HepG2 (cell line): ENCODE data around the gene ADAM15. TPM values are rescaled to one million over a fixed set of nuclear protein-coding genes. Genes with fewer than 3 reads are reported as not detected.

ENCODE experiments used
- ATAC-seq: fragments of 200-7000 bp; cut with Tn5 transposase; 3 replicates; pipeline ENCODE4 v1.9.1; 2020; ENCODE audit warnings: mild to moderate bottlenecking, moderate library complexity
- BruUV-seq: library from RNA; stranded (reverse); fragments of 400-500 nt; replicated peaks from 2 replicates; lab custom pipeline; 2021; lab: Mats Ljungman, UMichigan
- CTCF ChIA-PET: fragments of 300-600 bp; formaldehyde crosslinking; extraction: SDS; loops from one replicate; lab custom pipeline; 2021; ENCODE audit warnings: low total read pairs, inconsistent platforms, low intra/inter-chr PET ratio; lab: Yijun Ruan, JAX
- POLR2A ChIA-PET: fragments of 350-600 bp; sonication (Branson Sonifier 250); formaldehyde crosslinking; loops from one replicate; lab custom pipeline; 2020; ENCODE audit warnings: antibody characterized with exemption, inconsistent platforms; lab: Yijun Ruan, JAX
- DNase-seq: peaks from one replicate; pipeline ENCODE4 v3.0.0-alpha.2; 2015; ENCODE audit warnings: low spot score
- FAIRE-seq: peaks from 3 replicates; lab custom pipeline; 2011; peaks lifted over from hg19 to GRCh38; lab: Jason Lieb, UNC
- H2AFZ ChIP-seq: one replicate; pipeline ENCODE4 v1.6.1; 2011; ENCODE audit warnings: low read length, inconsistent platforms
- H3K27ac ChIP-seq: fragments of 300-600 bp; 3 replicates; pipeline ENCODE4 v1.8.0; 2011; ENCODE audit warnings: mixed run types, mild to moderate bottlenecking, mixed read lengths, low read length, inconsistent platforms; ENCODE audit not compliant: insufficient read depth; ENCODE audit errors: extremely low read length
- H3K27me3 ChIP-seq, 2 experiments: fragments of 200-600 bp in 1 of 2; 2 replicates in 1 of 2; 3 replicates in 1 of 2; pipeline versions ENCODE4 v1.6.0 to v1.8.0; 2011; ENCODE audit warnings: low read length in 2 of 2, mild to moderate bottlenecking in 2 of 2, moderate library complexity in 2 of 2, inconsistent platforms in 1 of 2; ENCODE audit not compliant: insufficient read depth in 2 of 2, control insufficient read depth in 1 of 2
- H3K36me3 ChIP-seq, 2 experiments: fragments of 200-600 bp in 1 of 2; replicated peaks in 1 of 2; 2 replicates in 1 of 2; 3 replicates in 1 of 2; pipeline versions ENCODE4 v1.5.1 to v1.8.0; 2011; ENCODE audit warnings: low read length in 2 of 2, inconsistent platforms in 1 of 2; ENCODE audit not compliant: insufficient read depth in 2 of 2, control insufficient read depth in 1 of 2
- H3K4me1 ChIP-seq: 2 replicates; pipeline ENCODE4 v1.5.1; 2012; ENCODE audit warnings: low read length, inconsistent platforms; ENCODE audit not compliant: insufficient read depth
- H3K4me2 ChIP-seq: 2 replicates; pipeline ENCODE4 v1.6.0; 2011; ENCODE audit warnings: low read depth, low read length, inconsistent platforms
- H3K4me3 ChIP-seq, 3 experiments: fragments of 200-600 bp in 1 of 3; sonication (generic), shearing (Covaris generic) in 1 of 3; replicated peaks in 1 of 3; 2 replicates each; pipeline ENCODE4 v1.5.1; 2011 to 2016; ENCODE audit warnings: low read length in 3 of 3, inconsistent platforms in 2 of 3, low read depth in 2 of 3, mild to moderate bottlenecking in 2 of 3, control low read depth in 1 of 3, mixed read lengths in 1 of 3; ENCODE audit not compliant: insufficient read depth in 1 of 3
- H3K79me2 ChIP-seq: one replicate; pipeline ENCODE4 v1.6.1; 2011; ENCODE audit warnings: low read length, inconsistent platforms; ENCODE audit not compliant: insufficient read depth
- H3K9ac ChIP-seq: 2 replicates; pipeline ENCODE4 v1.6.0; 2011; ENCODE audit warnings: mild to moderate bottlenecking, low read depth, low read length, inconsistent platforms; ENCODE audit not compliant: insufficient read depth
- H3K9me3 ChIP-seq: 2 replicates; pipeline ENCODE4 v1.5.1; 2012; ENCODE audit warnings: mild to moderate bottlenecking, low read length
- H4K20me1 ChIP-seq: 2 replicates; pipeline ENCODE4 v1.6.0; 2011; ENCODE audit warnings: inconsistent platforms, mild to moderate bottlenecking, low read length, moderate library complexity; ENCODE audit not compliant: insufficient read depth
- AHR ChIP-seq: IDR thresholded peaks from 2 replicates; pipeline ENCODE4 v1.6.1; 2018; ENCODE audit warnings: missing genetic modification reagents, missing compliant biosample characterization
- CEBPG ChIP-seq: IDR thresholded peaks from 2 replicates; pipeline ENCODE4 v1.6.1; 2016
- FOXA3 ChIP-seq: IDR thresholded peaks from 2 replicates; pipeline ENCODE4 v1.6.1; 2016; ENCODE audit warnings: missing genetic modification reagents, missing compliant biosample characterization
- GTF3A ChIP-seq: sonication (generic); formaldehyde crosslinking; conservative IDR thresholded peaks from 2 replicates; pipeline ENCODE4 v1.4.0; 2020; ENCODE audit warnings: mild to moderate bottlenecking, missing genetic modification reagents
- HOXA7 ChIP-seq: sonication (generic); formaldehyde crosslinking; IDR thresholded peaks from 2 replicates; pipeline ENCODE4 v1.8.1; 2022; ENCODE audit warnings: mild to moderate bottlenecking, missing genetic modification reagents, moderate library complexity
- KDM3A ChIP-seq: IDR thresholded peaks from 2 replicates; pipeline ENCODE4 v1.6.1; 2018; ENCODE audit warnings: low read depth, missing compliant biosample characterization
- KLF13 ChIP-seq: sonication (generic); formaldehyde crosslinking; IDR thresholded peaks from 2 replicates; pipeline ENCODE4 v1.4.0; 2020; ENCODE audit warnings: mild to moderate bottlenecking, missing genetic modification reagents
- LCORL ChIP-seq, 2 experiments: fragments of 450-650 bp in 1 of 2; sonication (generic) in 1 of 2; formaldehyde crosslinking in 1 of 2; IDR thresholded peaks; 2 replicates each; pipeline versions ENCODE4 v1.5.0 to v1.6.1; 2017 to 2020; ENCODE audit warnings: antibody characterized with exemption in 1 of 2, missing genetic modification reagents in 1 of 2
- MATR3 ChIP-seq: sonication (generic); formaldehyde crosslinking; IDR thresholded peaks from 2 replicates; pipeline ENCODE4 v1.4.0; 2020; ENCODE audit warnings: missing genetic modification reagents
- MAZ ChIP-seq, 2 experiments: sonication (generic) in 1 of 2; formaldehyde crosslinking in 1 of 2; IDR thresholded peaks; 2 replicates each; pipeline versions ENCODE4 v1.5.0 to v1.6.1; 2012 to 2020; ENCODE audit warnings: low read depth in 2 of 2, mild to moderate bottlenecking in 2 of 2, borderline replicate concordance in 1 of 2, improper control_type of control experiment in 1 of 2, low read length in 1 of 2, missing genetic modification reagents in 1 of 2, moderate library complexity in 1 of 2
- NFIB ChIP-seq: sonication (generic); formaldehyde crosslinking; IDR thresholded peaks from 2 replicates; pipeline ENCODE4 v1.9.0; 2021; ENCODE audit warnings: missing genetic modification reagents, mild to moderate bottlenecking, borderline replicate concordance
- RBM22 ChIP-seq: fragments of 200-400 bp; formaldehyde crosslinking; optimal IDR thresholded peaks from 2 replicates; pipeline ENCODE3; 2017; ENCODE audit warnings: mild to moderate bottlenecking, low read length, moderate library complexity
- SMC3 ChIP-seq: IDR thresholded peaks from 2 replicates; pipeline ENCODE4 v1.6.1; 2011; ENCODE audit warnings: low read length, improper control_type of control experiment
- SPEN ChIP-seq: sonication (generic); formaldehyde crosslinking; IDR thresholded peaks from 2 replicates; pipeline ENCODE4 v1.5.1; 2020; ENCODE audit warnings: low read depth, mild to moderate bottlenecking, missing genetic modification reagents
- ZIK1 ChIP-seq: sonication (generic); formaldehyde crosslinking; IDR thresholded peaks from 2 replicates; pipeline ENCODE4 v1.5.0; 2020; ENCODE audit warnings: mild to moderate bottlenecking, low read depth, missing genetic modification reagents, borderline replicate concordance
- ZNF251 ChIP-seq: sonication (generic); formaldehyde crosslinking; IDR thresholded peaks from 2 replicates; pipeline ENCODE4 v1.9.0; 2021; ENCODE audit warnings: mild to moderate bottlenecking, missing genetic modification reagents
- ZNF256 ChIP-seq: sonication (generic); formaldehyde crosslinking; conservative IDR thresholded peaks from 2 replicates; pipeline ENCODE4 v1.4.0; 2020; ENCODE audit warnings: missing genetic modification reagents
- ZNF441 ChIP-seq: sonication (generic); formaldehyde crosslinking; IDR thresholded peaks from 2 replicates; pipeline ENCODE4 v1.7.0; 2021; ENCODE audit warnings: missing genetic modification reagents, borderline replicate concordance
- ZNF446 ChIP-seq: sonication (generic); formaldehyde crosslinking; IDR thresholded peaks from 2 replicates; pipeline ENCODE4 v1.5.0; 2020; ENCODE audit warnings: mild to moderate bottlenecking, missing genetic modification reagents
- WGBS: methylation state at CpG from one replicate; pipeline ENCODE4 v1.1.6; 2017; ENCODE audit warnings: low lambda C conversion rate; 5-methylcytosine and 5-hydroxymethylcytosine counted together
- in situ Hi-C: cut with HindIII; loops from 2 replicates; pipeline ENCODE4 v1.10.0; 2017; ENCODE audit warnings: low pct_unique_long_range_greater_than_20kb; ENCODE audit not compliant: extremely low pct_ligation_motif_present
- intact Hi-C: fragments of 100-400 bp; cut with micrococcal nuclease; formaldehyde crosslinking; loops from one replicate; pipeline ENCODE4 v1.10.0; 2022; ENCODE audit not compliant: unreplicated experiment
- polyA plus RNA-seq, 8 experiments: library from polyadenylated mRNA; depleted of rRNA in 3 of 8; stranded (reverse) in 7 of 8; unstranded in 1 of 8; fragments of >200 nt; fragmentation: Illumina TruSeq in 4 of 8; extraction: Trizol in 4 of 8; gene quantifications; 2 replicates each; pipeline versions ENCODE4 v1.2.1 to v1.2.3, GENCODE V29; 2011 to 2016; ENCODE audit warnings: low read depth in 4 of 8, missing spikeins in 1 of 8, mixed read lengths in 1 of 8; ENCODE audit not compliant: insufficient read depth in 1 of 8
- total RNA-seq, 5 experiments: library from RNA; depleted of rRNA; stranded (reverse); fragments of >200 nt; fragmentation: Illumina TruSeq; extraction: Trizol; gene quantifications; 2 replicates each; pipeline ENCODE4 v1.2.3, GENCODE V29; 2016; ENCODE audit warnings: low read depth in 1 of 5

The ADAM15 gene
- total and polyA plus RNA-seq, 2 of the 13 experiments (the other 11 are each of a cell fraction or from before 2014, with no cell fraction given) = 17.9 to 25.6 TPM

DNA sequence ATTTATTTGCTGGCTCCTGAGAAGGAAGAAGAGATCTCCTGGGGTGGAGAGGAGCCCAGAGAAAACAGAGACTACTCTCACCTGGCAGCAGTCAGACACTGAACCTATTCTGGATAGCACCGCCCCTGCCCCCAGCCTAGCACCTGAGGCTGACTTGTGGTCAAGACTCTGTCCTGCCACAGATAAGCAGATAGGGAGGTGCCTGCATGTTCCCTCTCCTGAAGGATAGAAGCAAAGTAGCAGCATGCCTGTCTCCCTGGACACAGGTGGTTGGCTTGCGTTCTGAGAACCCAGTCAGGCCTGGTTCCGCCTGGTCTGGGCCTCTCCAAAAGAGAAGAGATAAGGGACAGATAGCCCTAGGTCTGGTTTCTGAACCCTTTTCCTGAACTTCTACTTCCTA lies 26.2 kb downstream of the ADAM15 start:
- no peak for TF ChIP-seq MATR3 (CRISPR knock-in tag)
- no peak for TF ChIP-seq CEBPG (CRISPR knock-in tag)
- no peak for TF ChIP-seq KLF13
- no peak for TF ChIP-seq ZNF446 (CRISPR knock-in tag)
- TF ChIP-seq ZNF251 (CRISPR knock-in tag) = no peak
- TF ChIP-seq FOXA3 (CRISPR knock-in tag) = no peak
- TF ChIP-seq GTF3A = no peak
- no peak for TF ChIP-seq MAZ (IDR thresholded peaks at IDR 0.05; ENCODE audit: borderline replicate concordance, low read depth, low read length)
- no peak for TF ChIP-seq MAZ (CRISPR knock-in tag; IDR thresholded peaks at IDR 0.05; ENCODE audit: low read depth)
- TF ChIP-seq SPEN = no peak
- TF ChIP-seq LCORL (IDR thresholded peaks at IDR 0.05) = no peak
- TF ChIP-seq LCORL (CRISPR knock-in tag; IDR thresholded peaks at IDR 0.05) = no peak
- TF ChIP-seq ZNF441 (CRISPR knock-in tag) = no peak
- TF ChIP-seq RBM22 = no peak
- no peak for TF ChIP-seq SMC3
- TF ChIP-seq ZNF256 = no peak
- no peak for TF ChIP-seq NFIB (CRISPR knock-in tag)
- no peak for TF ChIP-seq KDM3A (CRISPR knock-in tag)
- no peak for TF ChIP-seq ZIK1
- TF ChIP-seq HOXA7 = no peak
- TF ChIP-seq AHR (CRISPR knock-in tag) = no peak
- TF ChIP-seq, all 625 proteins: peak for 0
- POLR2A ChIA-PET = no interaction called here
- intact Hi-C loops = no loop called here
- in situ Hi-C loops = no loop called here
- ATAC-seq = no peak
- 0% methylated on average over 2 of the region's 3 CpGs for WGBS
- Histone ChIP-seq H3K36me3 (no peaks in the 10 kb centered on the region), H2AFZ (no peak overlapping the region), H3K9me3 (no peaks in the 10 kb centered on the region), H3K4me3 (no peak overlapping the region), H3K27me3 (peaks cover 23 to 92% of the 10 kb centered on the region in 2 experiments), H3K4me2 (no peak overlapping the region), H4K20me1 (peaks cover 4% of the 10 kb centered on the region; the same call in 1 of the 2 replicates), H3K4me1 (peaks cover 46% of the 10 kb centered on the region), H3K27ac (no peak overlapping the region), H3K9ac (no peak overlapping the region), H3K79me2 (no peaks in the 10 kb centered on the region)
- no peak for DNase-seq
- FAIRE-seq = no peak
- no TSS peak for BruUV-seq
- CTCF ChIA-PET = no interaction called here
